Activated T-cell treated with anti-CD3 and anti-CD28 coated beads for 24 hours (primary cell): ENCODE data around the gene MSLN.
"Not testable (repeated sequence)": the region's sequence is repeated elsewhere in the genome, so short reads cannot be mapped to it uniquely, and the experiment has no call there.

Experiments
- DNase-seq: peaks from one replicate; pipeline ENCODE4 v3.0.0-alpha.2; 2020; ENCODE audit warnings: low read depth

The MSLN gene

DNA sequence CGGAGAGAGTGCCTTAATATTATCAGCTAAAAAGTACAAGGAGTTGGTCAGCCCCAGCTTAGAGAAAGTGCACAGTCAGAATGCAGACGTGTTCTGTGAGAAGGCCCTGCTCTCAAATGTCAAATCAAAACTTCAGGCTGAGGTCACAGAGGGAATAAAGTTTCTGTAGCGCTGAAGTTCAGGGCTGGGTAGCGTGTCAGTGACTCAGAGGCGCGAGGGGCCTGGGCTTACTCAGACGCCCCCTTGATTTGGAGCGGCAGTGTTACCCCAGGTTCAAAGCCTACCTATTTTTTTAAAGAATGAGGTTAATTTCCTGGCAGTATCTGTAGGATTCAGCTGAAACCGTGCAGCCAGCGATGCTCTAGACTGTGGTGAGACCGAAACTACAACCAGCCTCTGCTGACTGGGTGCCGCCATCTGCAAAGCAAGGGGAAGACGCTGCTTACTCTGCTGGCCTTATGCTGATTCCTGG lies 24.5 kb upstream of the MSLN start:
- peak; percentile 46 for DNase-seq

DNA sequence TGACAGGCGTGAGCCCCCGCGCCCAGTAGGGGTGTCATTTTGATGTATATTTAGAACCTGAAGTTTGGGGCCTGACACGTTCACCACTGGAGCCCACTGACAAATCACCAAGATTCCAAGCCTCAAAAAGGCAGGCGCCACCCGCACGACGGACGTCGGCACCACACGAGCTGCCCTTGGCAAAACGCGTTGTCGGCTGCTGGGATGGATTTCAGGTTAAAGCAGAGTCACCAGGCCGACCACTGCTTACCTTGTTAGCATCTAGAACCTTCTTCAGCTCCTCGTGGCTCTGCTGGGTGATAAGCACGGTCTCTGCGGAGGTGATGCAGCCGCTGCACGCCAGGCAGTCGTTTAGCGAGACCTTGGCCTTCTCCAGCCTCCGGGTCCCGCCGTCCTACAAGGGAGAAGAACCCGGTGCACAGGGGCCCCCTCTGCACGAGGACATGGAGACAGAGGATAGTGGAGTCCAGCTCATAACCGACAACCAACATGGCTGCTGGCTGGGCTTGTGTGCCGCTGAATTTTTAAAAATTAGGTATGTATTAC lies 23.5 kb upstream of the MSLN start:
- DNase-seq: no peak

GRCh38 chr16:739560-740458 lies 20.7 kb upstream of the MSLN start:
- DNase-seq: no peak

GRCh38 chr16:740459-740763 lies 20.1 kb upstream of the MSLN start:
- no peak for DNase-seq

DNA sequence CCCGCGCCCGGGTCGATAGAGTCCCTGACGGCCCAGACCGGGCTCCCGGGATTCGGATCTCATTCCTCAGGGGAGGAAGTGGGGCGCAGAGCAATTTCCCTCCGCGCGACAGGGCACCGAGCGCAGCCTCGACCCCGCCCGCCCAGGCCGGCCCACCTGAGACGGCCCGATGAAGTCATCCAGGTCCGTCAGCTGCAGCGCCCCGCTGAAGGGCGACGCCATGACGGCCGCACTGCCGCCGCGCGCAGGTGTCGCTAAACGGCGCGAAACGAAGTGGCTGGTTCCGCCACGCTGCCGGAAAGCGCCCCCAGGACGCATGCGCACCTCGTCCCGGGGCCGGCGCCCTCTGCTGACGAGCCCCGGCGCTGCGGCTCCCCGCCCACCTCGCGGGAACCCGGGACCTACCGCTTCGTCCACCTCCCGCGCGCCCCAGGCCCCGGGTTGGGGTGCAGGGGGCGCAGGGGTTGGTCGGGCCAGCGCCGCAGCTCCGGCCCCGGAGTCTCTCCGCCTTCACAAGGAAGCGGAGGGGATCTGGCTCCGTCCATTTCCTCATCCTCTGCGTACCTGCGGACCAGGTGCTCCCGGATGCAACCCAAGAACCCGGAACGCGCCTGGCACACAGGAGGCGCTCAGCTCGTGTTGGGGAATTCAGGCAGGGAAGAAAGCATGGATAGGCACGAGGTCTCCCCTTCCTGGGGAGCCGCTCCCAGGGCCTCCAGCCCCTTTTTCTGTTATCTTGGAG lies 19.6 kb upstream of the MSLN start, which contains the start of gene CIAO3:
Gene CIAO3 (minus strand): TSS at position 234 of the 742 bp plus-strand sequence. CDS start 12 bp downstream, at position 222.
- peak; percentile 89 for DNase-seq

DNA sequence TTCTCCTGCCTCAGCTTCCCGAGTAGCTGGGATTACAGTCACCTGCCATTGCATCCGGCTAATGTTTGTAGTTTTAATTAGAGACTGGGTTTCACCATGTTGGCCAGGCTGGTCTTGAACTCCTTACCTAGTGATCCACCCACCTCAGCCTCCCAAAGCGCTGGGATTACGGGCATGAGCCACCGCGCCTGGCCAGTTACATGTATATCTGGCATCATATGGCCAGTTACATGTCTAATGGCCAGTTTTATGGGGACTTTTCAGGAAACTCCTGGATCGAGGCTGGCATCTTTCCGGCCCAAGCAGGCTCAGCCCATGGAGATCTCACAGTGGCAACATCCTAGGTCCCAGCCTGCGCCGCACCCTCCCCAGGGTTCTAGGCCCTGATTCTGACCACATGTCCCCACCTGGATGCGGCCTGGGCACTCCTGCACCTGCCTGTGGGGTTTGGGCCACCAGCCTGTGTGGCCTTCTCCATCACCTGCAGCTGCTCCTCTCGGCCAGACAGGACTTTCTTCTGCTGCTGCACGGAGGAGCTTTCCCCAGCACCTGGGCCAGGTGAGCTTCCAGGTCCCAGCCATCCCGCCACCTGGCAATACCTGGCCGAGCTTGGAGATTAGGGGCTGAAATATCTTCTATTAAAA lies 18.4 kb upstream of the MSLN start:
- DNase-seq: no peak

GRCh38 chr16:742894-743293 lies 17.6 kb upstream of the MSLN start:
- not testable (repeated sequence) for DNase-seq

DNA sequence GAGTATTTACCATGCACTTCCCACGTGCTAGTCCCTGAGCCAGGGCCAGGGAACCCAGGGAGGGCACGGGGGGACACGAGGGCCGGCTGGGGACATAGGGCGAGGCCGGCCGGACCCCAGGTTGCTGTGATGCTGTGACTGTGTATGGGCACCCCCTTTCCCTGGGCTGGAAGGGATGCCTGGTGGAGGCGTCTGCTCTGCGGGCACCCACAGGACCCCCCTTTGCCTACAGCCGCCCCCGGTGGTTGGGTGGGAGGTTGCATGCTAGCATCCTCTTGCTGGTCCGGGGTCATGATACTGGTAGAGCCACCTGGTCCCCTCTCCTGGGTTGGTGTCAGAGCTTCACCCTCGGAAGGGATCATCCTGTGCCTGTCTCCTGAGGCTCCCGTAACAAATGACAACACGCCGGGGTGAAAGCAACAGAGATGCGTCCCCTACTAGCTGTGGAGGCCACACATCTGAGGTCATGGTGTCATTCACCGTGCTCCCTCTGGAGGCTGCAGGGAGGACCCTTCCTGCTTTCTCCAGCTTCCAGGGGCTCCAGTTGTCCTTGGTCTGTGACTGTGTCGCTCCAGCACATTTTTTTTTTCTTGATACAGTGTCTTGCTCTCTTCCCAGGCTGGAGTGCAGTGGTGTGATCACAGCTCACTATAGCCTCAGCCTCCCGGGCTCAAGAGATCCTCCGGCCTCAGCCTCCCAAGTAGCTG lies 16.6 kb upstream of the MSLN start:
- no peak for DNase-seq

GRCh38 chr16:745739-746138 lies 14.8 kb upstream of the MSLN start:
- no peak for DNase-seq

GRCh38 chr16:746637-747036 lies 13.9 kb upstream of the MSLN start:
- no peak for DNase-seq

DNA sequence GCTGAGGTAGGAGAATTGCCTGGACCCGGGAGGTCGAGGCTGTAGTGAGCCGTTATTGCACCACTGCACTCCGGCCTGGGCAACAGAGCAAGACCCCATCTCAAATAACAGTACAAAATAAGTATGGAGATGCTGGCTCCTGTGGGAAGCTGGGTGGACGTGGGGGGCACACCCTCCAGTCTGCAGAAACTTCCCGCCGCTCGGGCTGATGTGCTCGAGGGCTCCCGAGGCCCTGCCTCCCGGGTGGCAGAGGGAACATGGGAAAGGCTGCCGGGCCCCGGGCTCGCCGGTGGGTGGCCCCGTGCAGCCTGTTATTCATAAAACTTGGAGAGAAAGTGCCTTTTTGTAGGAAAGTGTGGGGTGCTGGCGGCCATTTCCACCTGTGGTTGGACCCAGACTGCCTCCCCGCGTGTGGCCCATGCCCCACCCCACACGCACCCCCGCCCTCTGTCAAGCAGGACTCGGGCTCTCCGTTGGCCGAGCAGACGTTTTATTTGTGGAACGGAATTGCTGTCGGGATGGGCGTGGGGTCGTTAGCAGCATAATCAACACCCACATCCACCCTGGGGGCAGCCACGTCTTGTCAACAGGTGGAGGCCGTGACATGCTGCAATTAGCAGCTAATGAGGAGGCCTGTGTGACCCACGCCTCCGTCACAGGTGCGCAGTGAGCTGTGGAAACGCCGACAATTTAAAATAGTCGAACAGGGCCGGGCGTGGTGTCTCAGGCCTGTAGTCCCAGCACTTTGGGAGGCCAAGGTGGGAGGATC lies 12.4 kb upstream of the MSLN start:
- no peak for DNase-seq

- no peak for DNase-seq
Measured at GRCh38 chr16:749010-749409, 11.5 kb upstream of the MSLN start.

DNA sequence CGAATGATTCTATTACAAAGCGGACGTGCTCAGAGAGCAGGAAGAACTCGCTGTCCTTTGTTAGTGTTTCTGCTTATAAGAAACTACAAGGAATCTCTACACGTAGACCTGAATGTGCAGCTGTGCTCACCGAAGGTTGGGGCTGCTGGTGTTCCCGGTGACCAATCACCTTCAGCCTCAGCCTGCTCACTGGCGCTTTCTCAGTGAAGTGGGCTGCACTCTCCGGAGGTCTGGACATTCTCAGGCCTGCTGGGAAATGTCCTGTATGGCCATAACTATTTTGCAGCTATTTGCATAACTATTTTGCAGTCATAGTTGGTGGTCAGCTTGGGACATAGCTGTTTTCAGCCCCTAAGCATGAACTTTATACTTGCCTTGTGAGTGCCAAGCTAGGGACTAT lies 10.0 kb upstream of the MSLN start:
- DNase-seq: no peak

GRCh38 chr16:751152-752006 lies 9.2 kb upstream of the MSLN start:
- no peak for DNase-seq

- no peak for DNase-seq
Measured at GRCh38 chr16:752007-752312, 8.6 kb upstream of the MSLN start.

DNA sequence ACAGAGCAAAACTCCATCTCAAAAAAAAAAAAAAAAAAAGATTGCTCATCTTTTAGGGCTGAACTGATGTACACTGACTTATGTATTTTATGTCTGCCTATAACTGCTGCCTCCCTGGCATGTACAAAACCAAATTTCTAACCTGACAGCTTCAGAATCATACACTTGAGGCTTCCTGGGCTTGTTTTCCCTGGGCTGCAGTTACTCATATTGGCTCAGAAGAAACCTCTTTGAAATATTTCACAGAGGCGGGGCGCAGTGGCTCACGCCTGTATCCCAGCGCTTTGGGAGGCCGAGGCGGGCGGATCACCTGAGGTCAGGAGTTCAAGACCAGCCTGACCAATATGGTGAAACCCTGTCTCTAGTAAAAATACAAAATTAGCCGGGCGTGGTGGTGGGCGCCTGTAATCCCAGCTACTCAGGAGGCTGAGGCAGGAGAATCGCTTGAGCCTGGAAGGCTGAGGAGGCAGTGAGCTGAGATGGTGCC lies 6.4 kb upstream of the MSLN start:
- DNase-seq: not testable (repeated sequence)

- DNase-seq: no peak
Measured at GRCh38 chr16:754656-755055, 5.9 kb upstream of the MSLN start.

GRCh38 chr16:756428-756827 lies 4.1 kb upstream of the MSLN start:
- no peak for DNase-seq

DNA sequence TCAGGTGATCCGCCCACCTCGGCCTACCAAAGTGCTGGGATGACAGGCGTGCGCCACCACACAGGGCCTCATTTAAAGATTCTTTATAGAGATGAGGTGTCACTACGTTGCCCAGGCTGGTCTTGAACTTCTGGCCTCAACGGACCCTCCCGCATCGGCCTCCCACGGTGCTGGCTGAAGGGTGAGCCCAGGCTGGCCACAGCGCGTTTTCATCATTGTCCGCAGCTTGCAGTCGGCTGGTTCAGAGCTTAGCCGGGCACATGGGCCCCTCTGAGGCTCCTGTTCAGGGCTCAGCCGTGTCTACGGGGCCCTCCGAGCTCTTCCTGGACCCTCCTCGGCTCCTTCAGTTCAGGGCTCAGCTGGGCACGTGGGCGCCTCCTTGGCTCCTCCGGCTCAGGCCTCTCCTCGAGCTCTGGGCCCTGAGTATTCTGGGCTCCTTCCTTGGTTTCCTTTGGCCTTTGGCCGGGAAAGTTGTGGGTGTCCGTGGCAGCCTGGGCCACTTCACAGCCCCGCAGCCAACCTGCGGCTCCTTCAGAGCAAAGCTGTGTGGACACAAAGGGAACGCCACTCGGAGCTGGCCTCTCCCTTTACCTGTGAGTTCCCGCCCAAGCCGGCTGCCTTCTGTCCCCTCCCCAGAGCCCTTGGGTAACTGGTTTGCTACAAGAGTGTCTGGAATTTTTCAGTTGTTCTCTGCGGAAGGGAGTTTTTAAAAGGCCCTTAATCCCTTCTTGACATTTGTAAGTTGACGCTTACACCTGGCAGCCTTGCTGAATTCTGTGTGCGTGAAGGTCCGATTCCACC lies 1.2 kb upstream of the MSLN start:
- DNase-seq: no peak
